Stimulated activated CD8-positive, alpha-beta memory T cell treated with anti-CD3 and anti-CD28 coated beads, Interleukin-7, amount 100 ng/mL, for 48 hours (primary cell): ENCODE results near the gene TXNDC5.

Experiments
- DNase-seq, 2 donors: peaks; one replicate each; pipeline ENCODE4 v3.0.0-alpha.2; 2020; ENCODE audit warnings: low read depth in 1 of 2; ENCODE audit errors: extremely low read depth in 1 of 2

TXNDC5 gene

GRCh38 chr6:7878401-7878964 lies 32.1 kb downstream of the TXNDC5 start:
- no peak for DNase-seq

GRCh38 chr6:7868926-7869325 lies 41.7 kb downstream of the TXNDC5 start:
- DNase-seq: no peak

- no peak for DNase-seq
Observed at GRCh38 chr6:7866526-7866925, 44.1 kb downstream of the TXNDC5 start.

GRCh38 chr6:7865781-7866180 lies 44.8 kb downstream of the TXNDC5 start:
- no peak for DNase-seq

- DNase-seq: no peak
Observed at GRCh38 chr6:7859591-7859990, 51.0 kb downstream of the TXNDC5 start.

GRCh38 chr6:7851780-7852179 lies 58.8 kb downstream of the TXNDC5 start:
- no peak for DNase-seq

- no peak for DNase-seq
Observed at GRCh38 chr6:7848229-7848628, 62.4 kb downstream of the TXNDC5 start.

GRCh38 chr6:7846966-7847818 lies 63.4 kb downstream of the TXNDC5 start:
- DNase-seq: no peak

- no peak for DNase-seq
Observed at GRCh38 chr6:7841781-7842468, 68.7 kb downstream of the TXNDC5 start.

- no peak for DNase-seq
Observed at GRCh38 chr6:7836371-7837026, 74.1 kb downstream of the TXNDC5 start.

GRCh38 chr6:7833751-7834070 lies 76.9 kb downstream of the TXNDC5 start:
- no peak for DNase-seq

- DNase-seq: no peak
Observed at GRCh38 chr6:7832904-7833750, 77.5 kb downstream of the TXNDC5 start.
